H1 (cell line): Measurements from ENCODE around the gene DCAF12L2. TPM values are rescaled to one million over a fixed set of nuclear protein-coding genes. Genes with fewer than 3 reads are reported as not detected.
A peak's percentile ranks its signal among the peaks of the same experiment; 100 is the strongest.

Experiments used
- CTCF ChIA-PET: fragments of 300-600 bp; sonication (Branson Sonifier 250); formaldehyde crosslinking; loops from one replicate; lab custom pipeline; 2021; ENCODE audit not compliant: partially characterized antibody; lab: Charles Lee
- POLR2A ChIA-PET: fragments of 300-600 bp; sonication (Branson Sonifier 250); formaldehyde crosslinking; loops from one replicate; lab custom pipeline; 2021; ENCODE audit warnings: inconsistent platforms; ENCODE audit not compliant: partially characterized antibody; lab: Charles Lee
- DNase-seq, 2 experiments: peaks; one replicate each; pipeline versions ENCODE4 v3.0.0 to v3.0.0-alpha.2; 2010 to 2022; ENCODE audit warnings: low spot score in 2 of 2, low read depth in 1 of 2, mixed read lengths in 1 of 2
- FAIRE-seq: peaks from 2 replicates; lab custom pipeline; 2011; peaks lifted over from hg19 to GRCh38; lab: Jason Lieb, UNC
- H2AFZ ChIP-seq: 2 replicates; pipeline ENCODE4 v1.8.1; 2012; ENCODE audit warnings: low read length, inconsistent platforms
- H2AK5ac ChIP-seq: 2 replicates; pipeline ENCODE4 v1.6.1; 2013; ENCODE audit warnings: low read depth, low read length
- H2BK120ac ChIP-seq: replicated peaks from 2 replicates; pipeline ENCODE3; 2013; ENCODE audit warnings: low read depth, low read length, inconsistent platforms
- H2BK12ac ChIP-seq: 2 replicates; pipeline ENCODE4 v1.6.1; 2013; ENCODE audit warnings: low read depth, low read length
- H2BK15ac ChIP-seq: 2 replicates; pipeline ENCODE4 v1.6.1; 2013; ENCODE audit warnings: low read length
- H2BK20ac ChIP-seq: 2 replicates; pipeline ENCODE4 v1.6.1; 2013; ENCODE audit warnings: low read length
- H2BK5ac ChIP-seq: 2 replicates; pipeline ENCODE4 v1.6.1; 2013; ENCODE audit warnings: low read depth, low read length
- H3K14ac ChIP-seq: 2 replicates; pipeline ENCODE4 v1.6.1; 2013; ENCODE audit warnings: inconsistent platforms; ENCODE audit not compliant: insufficient read length
- H3K18ac ChIP-seq: 2 replicates; pipeline ENCODE4 v1.6.1; 2013; ENCODE audit warnings: low read length; ENCODE audit errors: extremely low read depth
- H3K23ac ChIP-seq: 2 replicates; pipeline ENCODE4 v1.6.1; 2013; ENCODE audit warnings: inconsistent platforms; ENCODE audit not compliant: insufficient read length
- H3K23me2 ChIP-seq: 2 replicates; pipeline ENCODE4 v1.6.1; 2013; ENCODE audit warnings: low read depth, low read length
- H3K27ac ChIP-seq: 2 replicates; pipeline ENCODE4 v1.6.1; 2011; ENCODE audit warnings: low read depth, low read length, inconsistent platforms
- H3K27me3 ChIP-seq, 4 experiments: replicated peaks in 1 of 4; 1 replicate in 1 of 4; 2 replicates in 3 of 4; pipeline versions ENCODE4 v1.6.1 to v1.8.1; 2011 to 2013; ENCODE audit warnings: low read length in 3 of 4, mild to moderate bottlenecking in 3 of 4, inconsistent platforms in 2 of 4, mixed read lengths in 2 of 4, moderate library complexity in 1 of 4; ENCODE audit not compliant: control insufficient read depth in 3 of 4, insufficient read depth in 3 of 4; ENCODE audit errors: extremely low read depth in 1 of 4
- H3K36me3 ChIP-seq, 4 experiments: 2 replicates each; pipeline versions ENCODE4 v1.6.1 to v1.8.1; 2011 to 2013; ENCODE audit warnings: mild to moderate bottlenecking in 4 of 4, low read length in 3 of 4, moderate library complexity in 2 of 4, control low read depth in 1 of 4, inconsistent platforms in 1 of 4; ENCODE audit not compliant: insufficient read depth in 4 of 4, control insufficient read depth in 2 of 4
- H3K4ac ChIP-seq: replicated peaks from 2 replicates; pipeline ENCODE3; 2013; ENCODE audit warnings: low read length, low read depth, mixed read lengths, inconsistent platforms; ENCODE audit not compliant: insufficient read length
- H3K4me1 ChIP-seq, 4 experiments: replicated peaks in 1 of 4; 1 replicate in 1 of 4; 2 replicates in 3 of 4; pipeline versions ENCODE4 v1.6.1 to v1.8.1; 2011 to 2013; ENCODE audit warnings: low read length in 3 of 4, inconsistent platforms in 2 of 4, mixed read lengths in 1 of 4; ENCODE audit not compliant: insufficient read depth in 4 of 4, control insufficient read depth in 3 of 4
- H3K4me2 ChIP-seq, 2 experiments: 2 replicates each; pipeline versions ENCODE4 v1.6.1 to v1.8.1; 2011 to 2013; ENCODE audit warnings: low read depth in 2 of 2, low read length in 2 of 2, control low read depth in 1 of 2, inconsistent platforms in 1 of 2, mild to moderate bottlenecking in 1 of 2; ENCODE audit not compliant: insufficient read depth in 1 of 2
- H3K4me3 ChIP-seq, 4 experiments: fragments of 200-600, 300-600 bp in 1 of 4; sonication (generic), shearing (Covaris generic), sonication (Bioruptor Twin) in 1 of 4; 2 replicates each; pipeline versions ENCODE4 v1.5.1 to v1.8.1; 2011 to 2016; ENCODE audit warnings: low read length in 4 of 4, low read depth in 3 of 4, control low read depth in 2 of 4, inconsistent platforms in 2 of 4, mild to moderate bottlenecking in 2 of 4, mixed read lengths in 1 of 4, moderate library complexity in 1 of 4; ENCODE audit not compliant: insufficient read depth in 2 of 4; ENCODE audit errors: extremely low read depth in 1 of 4
- H3K56ac ChIP-seq: replicated peaks from 2 replicates; pipeline ENCODE3; 2013; ENCODE audit warnings: low read depth, mild to moderate bottlenecking, mixed read lengths, low read length, inconsistent platforms; ENCODE audit not compliant: insufficient read length
- H3K79me1 ChIP-seq: 2 replicates; pipeline ENCODE4 v1.6.1; 2013; ENCODE audit warnings: low read depth, low read length, control low read depth
- H3K79me2 ChIP-seq, 2 experiments: 2 replicates each; pipeline versions ENCODE4 v1.6.1 to v1.8.1; 2012 to 2013; ENCODE audit warnings: low read length in 2 of 2, mild to moderate bottlenecking in 2 of 2, inconsistent platforms in 1 of 2; ENCODE audit not compliant: insufficient read depth in 2 of 2, control insufficient read depth in 1 of 2
- H3K9ac ChIP-seq, 4 experiments: replicated peaks in 1 of 4; 1 replicate in 1 of 4; 2 replicates in 3 of 4; pipeline versions ENCODE4 v1.6.1 to v1.8.1; 2011 to 2013; ENCODE audit warnings: low read depth in 3 of 4, low read length in 3 of 4, control low read depth in 2 of 4, mild to moderate bottlenecking in 2 of 4, moderate library complexity in 2 of 4, inconsistent platforms in 1 of 4; ENCODE audit errors: extremely low read depth in 1 of 4
- H3K9me3 ChIP-seq, 2 experiments: 2 replicates each; pipeline versions ENCODE4 v1.6.1 to v1.8.1; 2012 to 2013; ENCODE audit warnings: mild to moderate bottlenecking in 2 of 2, moderate library complexity in 2 of 2, control low read depth in 1 of 2, inconsistent platforms in 1 of 2, low read depth in 1 of 2, low read length in 1 of 2, mixed read lengths in 1 of 2; ENCODE audit not compliant: insufficient read depth in 2 of 2
- H4K20me1 ChIP-seq, 2 experiments: replicated peaks in 1 of 2; 2 replicates each; pipeline versions ENCODE3 to v1.8.1; 2011 to 2013; ENCODE audit warnings: inconsistent platforms in 2 of 2, low read length in 2 of 2, mild to moderate bottlenecking in 1 of 2; ENCODE audit not compliant: insufficient read depth in 2 of 2, control insufficient read depth in 1 of 2
- H4K5ac ChIP-seq: 2 replicates; pipeline ENCODE4 v1.6.1; 2013; ENCODE audit warnings: low read length, low read depth, mixed read lengths, inconsistent platforms; ENCODE audit not compliant: insufficient read length
- H4K8ac ChIP-seq: 2 replicates; pipeline ENCODE4 v1.8.0; 2013; ENCODE audit warnings: mild to moderate bottlenecking, moderate library complexity, low read length, inconsistent platforms; ENCODE audit not compliant: insufficient read depth; ENCODE audit errors: extremely low read depth
- H4K91ac ChIP-seq: replicated peaks from 2 replicates; pipeline ENCODE3; 2013; ENCODE audit warnings: low read length, mixed read lengths, inconsistent platforms; ENCODE audit not compliant: insufficient read length
- MAFK ChIP-seq: IDR thresholded peaks from 2 replicates; pipeline ENCODE4 v1.6.1; 2012; ENCODE audit warnings: low read depth, mild to moderate bottlenecking, improper control_type of control experiment, low read length
- WGBS, 2 experiments: shearing (Covaris generic) in 1 of 2; methylation state at CpG; one replicate each; pipeline versions ENCODE4 v1.1.6 to v1.1.7; 2013 to 2015; ENCODE audit warnings: low lambda C conversion rate in 2 of 2, mixed read lengths in 2 of 2, inconsistent platforms in 1 of 2, low coverage in 1 of 2, missing lambda C conversion rate in 1 of 2; ENCODE audit not compliant: insufficient replicate concordance in 2 of 2, insufficient coverage in 1 of 2, insufficient read length in 1 of 2; ENCODE audit errors: extremely low coverage in 1 of 2, missing lambda C conversion rate in 1 of 2; 5-methylcytosine and 5-hydroxymethylcytosine counted together
- polyA plus RNA-seq, 7 experiments: library from polyadenylated mRNA; depleted of rRNA in 3 of 7; stranded (reverse) in 5 of 7; unstranded in 2 of 7; fragments of >200 nt in 5 of 7; fragments of 200-250 nt in 2 of 7; gene quantifications; 1 replicate in 5 of 7; 2 replicates in 1 of 7; 4 replicates in 1 of 7; pipeline versions ENCODE4 v1.2.1 to v1.2.3, GENCODE V29; 2011 to 2013; ENCODE audit warnings: missing spikeins in 2 of 7, mixed read lengths in 2 of 7
- total RNA-seq: library from RNA; stranded (reverse); fragmentation: NEBNext Ultra II Directional; extraction: Animal tissue kit (Norgen Biotek cat#: 25700); gene quantifications from 2 replicates; pipeline ENCODE4 v1.2.1, GENCODE V29; 2021

Gene DCAF12L2
- total and polyA plus RNA-seq, 2 of the 8 experiments (the other 6 are each of a cell fraction or from before 2014, with no cell fraction given) = 1.1 to 1.7 TPM

- H2AK5ac ChIP-seq = no peak overlapping the region
- ChIA-PET CTCF (no interaction called here), POLR2A (no interaction called here)
- H2BK5ac ChIP-seq = no peak overlapping the region
- DNase-seq (no peak), FAIRE-seq (no peak)
- H4K20me1 ChIP-seq = no peaks in the 10 kb centered on the region
- no peak overlapping the region for H3K27ac ChIP-seq
- H3K23me2 ChIP-seq = no peaks in the 10 kb centered on the region; the same call in 1 of the 2 replicates
- H2AFZ ChIP-seq = no peak overlapping the region
- 88% methylated on average over 2 of the region's 2 CpGs; no CpG with 5 or more reads in 1 of the 2 experiments for WGBS, 2 experiments
- no peak overlapping the region for H3K9ac ChIP-seq
- H3K9me3 ChIP-seq = no peaks in the 10 kb centered on the region
- H3K23ac ChIP-seq = no peak overlapping the region
- H2BK12ac ChIP-seq = no peak overlapping the region
- peaks cover 0 to 5% (median 2%) of the 10 kb centered on the region in 4 experiments; a peak in 1 of 7 replicates for H3K27me3 ChIP-seq
- no peak overlapping the region for H3K18ac ChIP-seq
- H3K4me1 ChIP-seq = no peaks in the 10 kb centered on the region
- no peaks in the 10 kb centered on the region for H3K79me2 ChIP-seq
- no peak overlapping the region for H4K8ac ChIP-seq
- H3K4ac ChIP-seq = no peak overlapping the region
- no peak overlapping the region for H2BK120ac ChIP-seq
- H3K14ac ChIP-seq = no peak overlapping the region
- H3K4me2 ChIP-seq = no peak overlapping the region
- no peak overlapping the region for H4K5ac ChIP-seq
- H3K56ac ChIP-seq = no peak overlapping the region
- no peak overlapping the region for H4K91ac ChIP-seq
- H2BK20ac ChIP-seq = no peak overlapping the region
- no peaks in the 10 kb centered on the region for H3K79me1 ChIP-seq
- H3K36me3 ChIP-seq = no peaks in the 10 kb centered on the region
- no peak overlapping the region for H3K4me3 ChIP-seq
- no peak overlapping the region for H2BK15ac ChIP-seq
- TF ChIP-seq MAFK = peak; percentile 35; the same call in 1 of the 2 replicates
Measured at GRCh38 chrX:126170720-126171119, 4.6 kb upstream of the DCAF12L2 start.
